ENCODE results near the gene KIF13A. TPM values are rescaled to one million over a fixed set of nuclear protein-coding genes. Genes with fewer than 3 reads are reported as not detected.

KIF13A gene
- total and polyA plus RNA-seq, 10 of the 15 experiments (the other 5 are each of a cell fraction or from before 2014, with no cell fraction given): 0.02 to 0.26 (median 0.13) TPM; not detected in 2

- no peak overlapping the region for H3K27ac ChIP-seq (ENCODE audit: control insufficient read depth, insufficient read depth)
- in situ Hi-C loops (cut with MboI) (no loop called here), intact Hi-C loops (cut with micrococcal nuclease; ENCODE audit: unreplicated experiment) (no loop called here)
- ChIA-PET RAD21 (ENCODE audit: unreplicated experiment) (no interaction called here), POLR2A (interaction anchor here (0.7 kb wide), 1 partner anchor 159 kb away, joined by 3 read pairs; no protein-coding TSS in a partner anchor), SMC1A (ENCODE audit: uncharacterized antibody, unreplicated experiment) (no interaction called here), CTCF (no interaction called here)
- H3K36me3 ChIP-seq (ENCODE audit: control insufficient read depth in 2 of 2, insufficient read depth in 2 of 2, low read length in 1 of 2): no peaks in the 10 kb centered on the region
- no peaks in the 10 kb centered on the region for H3K79me2 ChIP-seq (ENCODE audit: control insufficient read depth, insufficient read depth, low read length)
- H3K9ac ChIP-seq (ENCODE audit: control insufficient read depth, insufficient read depth, low read length): no peak overlapping the region
- H3K4me3 ChIP-seq: no peak overlapping the region
- no peak for FAIRE-seq
- H3K4me1 ChIP-seq (ENCODE audit: control insufficient read depth, insufficient read depth, low read length): no peaks in the 10 kb centered on the region
- no peaks in the 10 kb centered on the region for H4K20me1 ChIP-seq (ENCODE audit: control insufficient read depth, insufficient read depth)
- DNase-seq (ENCODE audit: low read depth, low spot score): no peak
- BruUV-seq (replicated peaks): no TSS peak
- TF ChIP-seq STAT3 (IDR thresholded peaks at IDR 0.05; ENCODE audit: low read depth, low read length) (no peak), SRF (IDR thresholded peaks at IDR 0.05; ENCODE audit: low read depth in 2 of 2, low read length in 2 of 2) (no peak), E4F1 (IDR thresholded peaks at IDR 0.05; ENCODE audit: borderline replicate concordance, partially characterized antibody) (no peak), CBX3 (IDR thresholded peaks at IDR 0.05; ENCODE audit: borderline replicate concordance, low read depth) (no peak), ZZZ3 (IDR thresholded peaks at IDR 0.05; ENCODE audit: control insufficient read depth, insufficient read length, low read depth) (no peak), POLR2AphosphoS2 (IDR thresholded peaks at IDR 0.05; ENCODE audit: low read depth, low read length) (no peak), HDGF (IDR thresholded peaks at IDR 0.05) (no peak), BRCA1 (IDR thresholded peaks at IDR 0.05; ENCODE audit: low read depth, low read length) (no peak), USF1 (IDR thresholded peaks at IDR 0.05; ENCODE audit: borderline replicate concordance, extremely low read length, insufficient read depth, low read depth, low read length) (no peak), RELA (IDR thresholded peaks at IDR 0.05; ENCODE audit: borderline replicate concordance, partially characterized antibody) (no peak), RAD21 (IDR thresholded peaks at IDR 0.05; ENCODE audit: insufficient read depth, low read depth, low read length) (no peak), NRF1 (conservative IDR thresholded peaks at IDR 0.05; ENCODE audit: low read depth, low read length) (no peak), NFYA (IDR thresholded peaks at IDR 0.05; ENCODE audit: borderline replicate concordance, low read depth, low read length) (no peak), ATF2 (IDR thresholded peaks at IDR 0.05; ENCODE audit: low read length) (no peak)
- no peak overlapping the region for H3K4me2 ChIP-seq (ENCODE audit: control insufficient read depth, insufficient read depth)
- no peaks in the 10 kb centered on the region for H3K9me3 ChIP-seq (replicated peaks; ENCODE audit: control insufficient read depth, insufficient read depth, low read length)
- H2AFZ ChIP-seq (ENCODE audit: control insufficient read depth, low read depth, low read length): no peak overlapping the region
- no peak for ATAC-seq
- no peaks in the 10 kb centered on the region; a peak in 1 of 4 replicates for H3K27me3 ChIP-seq (replicated peaks in 1 of 2; ENCODE audit: control insufficient read depth in 2 of 2, insufficient read depth in 2 of 2, low read length in 1 of 2)
These were observed 151.7 kb downstream of the KIF13A start for GRCh38 chr6:17835784-17836183.

All from GM12878 (cell line).